IMR-90 (cell line): ENCODE data around the gene GTPBP6. TPM values are rescaled to one million over a fixed set of nuclear protein-coding genes. Genes with fewer than 3 reads are reported as not detected.

Experiments
- ATAC-seq: fragments of 200-7000 bp; cut with Tn5 transposase; 2 replicates; pipeline ENCODE4 v1.9.1; 2020; ENCODE audit warnings: low read depth, mild to moderate bottlenecking, moderate library complexity
- BruUV-seq: library from RNA; stranded (reverse); fragments of 400-500 nt; replicated peaks from 2 replicates; lab custom pipeline; 2021; lab: Mats Ljungman, UMichigan
- CTCF ChIA-PET: fragments of 300-600 bp; formaldehyde crosslinking; extraction: SDS; loops from one replicate; lab custom pipeline; 2021; ENCODE audit warnings: antibody characterized with exemption; lab: Yijun Ruan, JAX
- POLR2A ChIA-PET: fragments of 300-600 bp; sonication (Branson Sonifier 250); formaldehyde crosslinking; loops from one replicate; lab custom pipeline; 2022; ENCODE audit warnings: antibody characterized with exemption; ENCODE audit not compliant: unreplicated experiment; lab: Charles Lee
- DNase-seq: peaks from one replicate; pipeline ENCODE4 v3.0.0; 2013
- H2AFZ ChIP-seq: replicated peaks from 2 replicates; pipeline ENCODE3; 2013; ENCODE audit warnings: low read length, mild to moderate bottlenecking; ENCODE audit not compliant: poor library complexity
- H2AK5ac ChIP-seq: 2 replicates; pipeline ENCODE4 v1.6.1; 2013; ENCODE audit warnings: low read depth, low read length, inconsistent platforms
- H2AK9ac ChIP-seq: replicated peaks from 2 replicates; pipeline ENCODE3; 2013; ENCODE audit warnings: mild to moderate bottlenecking, low read depth, low read length, moderate library complexity; ENCODE audit not compliant: poor library complexity
- H2BK120ac ChIP-seq: 2 replicates; pipeline ENCODE4 v1.6.1; 2013; ENCODE audit warnings: low read depth, low read length, inconsistent platforms
- H2BK15ac ChIP-seq: 3 replicates; pipeline ENCODE4 v1.6.1; 2013; ENCODE audit warnings: low read depth, low read length, inconsistent platforms
- H2BK20ac ChIP-seq: 2 replicates; pipeline ENCODE4 v1.6.1; 2013; ENCODE audit warnings: low read depth, mild to moderate bottlenecking, inconsistent platforms, low read length, moderate library complexity
- H2BK5ac ChIP-seq: 2 replicates; pipeline ENCODE4 v1.6.1; 2013; ENCODE audit warnings: mild to moderate bottlenecking, low read depth, low read length, inconsistent platforms; ENCODE audit not compliant: poor library complexity, severe bottlenecking
- H3K14ac ChIP-seq: replicated peaks from 2 replicates; pipeline ENCODE4 v1.6.1; 2013; ENCODE audit warnings: low read depth, low read length, inconsistent platforms
- H3K18ac ChIP-seq: 2 replicates; pipeline ENCODE4 v1.6.1; 2013; ENCODE audit warnings: low read depth, low read length, control low read depth
- H3K23ac ChIP-seq: 2 replicates; pipeline ENCODE4 v1.6.1; 2013; ENCODE audit warnings: low read depth, low read length, inconsistent platforms
- H3K27ac ChIP-seq: 2 replicates; pipeline ENCODE4 v1.5.1; 2013; ENCODE audit warnings: mild to moderate bottlenecking, control low read depth, low read length; ENCODE audit not compliant: insufficient read depth
- H3K27me3 ChIP-seq: 2 replicates; pipeline ENCODE4 v1.6.1; 2013; ENCODE audit warnings: low read length; ENCODE audit not compliant: control insufficient read depth, insufficient read depth
- H3K36me3 ChIP-seq: 2 replicates; pipeline ENCODE4 v1.6.1; 2013; ENCODE audit warnings: low read length, mixed read lengths; ENCODE audit not compliant: control insufficient read depth, insufficient read depth
- H3K4ac ChIP-seq: 2 replicates; pipeline ENCODE4 v1.6.1; 2013; ENCODE audit warnings: low read depth, low read length, inconsistent platforms
- H3K4me1 ChIP-seq: 2 replicates; pipeline ENCODE4 v1.6.1; 2013; ENCODE audit warnings: low read length, mixed read lengths; ENCODE audit not compliant: control insufficient read depth, insufficient read depth
- H3K4me2 ChIP-seq: 2 replicates; pipeline ENCODE4 v1.6.1; 2013; ENCODE audit warnings: low read depth, mild to moderate bottlenecking, control low read depth, low read length, moderate library complexity
- H3K4me3 ChIP-seq: 2 replicates; pipeline ENCODE4 v1.5.1; 2013; ENCODE audit warnings: low read depth, mild to moderate bottlenecking, control low read depth, low read length, moderate library complexity; ENCODE audit not compliant: insufficient read depth
- H3K56ac ChIP-seq: 2 replicates; pipeline ENCODE4 v1.6.1; 2013; ENCODE audit warnings: low read length, inconsistent platforms; ENCODE audit not compliant: insufficient read depth; ENCODE audit errors: extremely low read depth
- H3K79me1 ChIP-seq, 2 experiments: 2 replicates each; pipeline ENCODE4 v1.6.1; 2013; ENCODE audit warnings: low read length in 2 of 2, inconsistent platforms in 1 of 2, low read depth in 1 of 2
- H3K9ac ChIP-seq: 2 replicates; pipeline ENCODE4 v1.6.1; 2013; ENCODE audit warnings: low read depth, low read length, control low read depth
- H3K9me1 ChIP-seq: 2 replicates; pipeline ENCODE4 v1.6.1; 2013; ENCODE audit warnings: low read length, inconsistent platforms; ENCODE audit not compliant: insufficient read depth
- H3K9me3 ChIP-seq: 2 replicates; pipeline ENCODE4 v1.6.1; 2013; ENCODE audit warnings: low read length; ENCODE audit not compliant: control insufficient read depth, insufficient read depth
- H4K20me1 ChIP-seq: 2 replicates; pipeline ENCODE4 v1.6.1; 2013; ENCODE audit warnings: low read length, inconsistent platforms; ENCODE audit not compliant: insufficient read depth
- H4K5ac ChIP-seq: 2 replicates; pipeline ENCODE4 v1.6.1; 2013; ENCODE audit warnings: mild to moderate bottlenecking, low read depth, low read length, control low read depth
- H4K8ac ChIP-seq, 2 experiments: 2 replicates each; pipeline ENCODE4 v1.6.1; 2013; ENCODE audit warnings: low read depth in 2 of 2, low read length in 2 of 2, control low read depth in 1 of 2, inconsistent platforms in 1 of 2
- H4K91ac ChIP-seq: 2 replicates; pipeline ENCODE4 v1.6.1; 2013; ENCODE audit warnings: low read depth, low read length, inconsistent platforms; ENCODE audit not compliant: insufficient read depth
- MAFK ChIP-seq: IDR thresholded peaks from 2 replicates; pipeline ENCODE4 v1.6.1; 2012; ENCODE audit warnings: low read depth, low read length, improper control_type of control experiment
- RAD21 ChIP-seq: IDR thresholded peaks from 2 replicates; pipeline ENCODE4 v1.6.1; 2012; ENCODE audit warnings: low read length, improper control_type of control experiment
- WGBS, 2 experiments: methylation state at CpG; one replicate each; pipeline versions ENCODE4 v1.1.5 to v1.1.7; 2013; ENCODE audit warnings: missing lambda C conversion rate in 2 of 2; ENCODE audit not compliant: insufficient read length in 1 of 2; ENCODE audit errors: extremely low coverage in 2 of 2; 5-methylcytosine and 5-hydroxymethylcytosine counted together
- dilution Hi-C: fragments of 300-500 bp; cut with HindIII; formaldehyde crosslinking; loops from one replicate; pipeline ENCODE4 v1.14.3; 2018; ENCODE audit warnings: low sequenced_read_pairs; ENCODE audit not compliant: unreplicated experiment
- in situ Hi-C: fragments of 300-500 bp; cut with MboI; formaldehyde crosslinking; loops from 3 replicates; pipeline ENCODE4 v1.14.3; 2019; ENCODE audit warnings: low sequenced_read_pairs, inconsistent platforms, mixed read lengths
- intact Hi-C: fragments of 100-400 bp; cut with micrococcal nuclease; formaldehyde crosslinking; loops from 2 replicates; pipeline ENCODE4 v1.10.0; 2022
- polyA plus RNA-seq, 3 experiments: library from polyadenylated mRNA; depleted of rRNA; stranded (reverse); fragments of >200 nt; gene quantifications; 2 replicates each; pipeline ENCODE4 v1.2.3, GENCODE V29; 2012; ENCODE audit warnings: low replicate concordance in 1 of 3
- total RNA-seq: library from RNA; depleted of rRNA; stranded (reverse); fragments of >200 nt; gene quantifications from 2 replicates; pipeline ENCODE4 v1.2.3, GENCODE V29; 2012

Gene GTPBP6
- total and polyA plus RNA-seq, 2 of the 4 experiments (the other 2 are of a cell fraction), result 24.0 to 31.6 TPM

- Histone ChIP-seq H3K4me2 (no peak overlapping the region), H3K9me3 (no peaks in the 10 kb centered on the region), H3K79me1 (peaks cover 0 to 6% of the 10 kb centered on the region in 2 experiments; a peak in 2 of 4 replicates), H2AFZ (no peak overlapping the region), H2BK20ac (no peak overlapping the region), H3K4me1 (peaks cover 2% of the 10 kb centered on the region; the same call in 1 of the 2 replicates), H2AK9ac (no peak overlapping the region), H3K56ac (no peak overlapping the region), H3K18ac (no peak overlapping the region), H3K4ac (no peak overlapping the region), H2BK15ac (no peak overlapping the region), H3K27me3 (no peaks in the 10 kb centered on the region), H3K14ac (no peak overlapping the region), H3K4me3 (no peak overlapping the region), H2BK5ac (no peak overlapping the region), H4K91ac (no peak overlapping the region), H2AK5ac (no peak overlapping the region), H4K20me1 (no peaks in the 10 kb centered on the region), H3K9ac (no peak overlapping the region), H4K5ac (no peak overlapping the region), H3K23ac (no peak overlapping the region), H3K9me1 (no peaks in the 10 kb centered on the region), H3K36me3 (no peaks in the 10 kb centered on the region), H2BK120ac (no peak overlapping the region), H4K8ac (no peak overlapping the region), H3K27ac (no peak overlapping the region)
- in situ Hi-C loops, result no loop called here
- ATAC-seq (peak; percentile 6), DNase-seq (peak; percentile 58)
- no TSS peak for BruUV-seq
- dilution Hi-C loops, result no loop called here
- TF ChIP-seq RAD21, result no peak
- no peak for TF ChIP-seq MAFK
- POLR2A ChIA-PET, result no interaction called here
- CTCF ChIA-PET, result no interaction called here
- intact Hi-C loops, result no loop called here
- WGBS, 2 experiments, result 83% methylated on average over 24 of the region's 38 CpGs; no CpG with 5 or more reads in 1 of the 2 experiments
Measured at GRCh38 chrX:323721-324628, 5.4 kb upstream of the GTPBP6 start.
